ENCODE measurements around the gene DLG2. TPM values are rescaled to one million over a fixed set of nuclear protein-coding genes. Genes with fewer than 3 reads are reported as not detected.
A peak's percentile ranks its signal among the peaks of the same experiment; 100 is the strongest.

Gene DLG2
- total and polyA plus RNA-seq, 4 donors: 0.30 to 5.5 (median 0.68) TPM

DNA sequence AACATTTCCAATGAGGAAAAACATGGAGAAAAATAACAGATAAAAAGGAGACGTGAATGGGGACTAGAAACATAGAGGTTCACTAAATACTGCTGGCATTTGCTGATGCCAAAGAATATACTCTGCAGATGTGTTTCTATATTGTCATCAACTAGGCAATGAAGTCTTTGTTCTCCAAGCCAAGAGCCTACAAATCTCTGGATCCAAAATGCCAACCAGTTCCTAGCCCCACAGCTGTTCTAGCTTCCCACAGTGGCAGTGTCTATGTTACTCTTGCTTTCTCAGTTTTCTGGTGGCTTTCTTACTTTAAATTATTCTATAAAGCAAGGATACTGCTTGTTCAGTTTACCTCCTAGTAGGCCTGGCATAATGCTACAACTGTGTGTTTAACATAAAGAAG lies 1363.1 kb downstream of the DLG2 start:
- Histone ChIP-seq H3K27me3 (ENCODE audit: control insufficient read depth in 4 of 4, insufficient read depth in 4 of 4, low read length in 3 of 4) (no peaks in the 10 kb centered on the region), H3K36me3 (ENCODE audit: control insufficient read depth in 4 of 4, insufficient read depth in 3 of 4, low read depth in 1 of 4, low read length in 3 of 4) (no peaks in the 10 kb centered on the region), H3K27ac (ENCODE audit: low read depth in 1 of 2, low read length in 2 of 2) (no peak overlapping the region), H3K4me1 (ENCODE audit: control insufficient read depth in 4 of 4, insufficient read depth in 4 of 4, low read length in 3 of 4) (peaks cover 0 to 4% (median 1%) of the 10 kb centered on the region in 4 donors), H3K9me3 (ENCODE audit: control insufficient read depth in 4 of 4, low read length in 3 of 4) (no peaks in the 10 kb centered on the region), H3K9ac (ENCODE audit: low read depth in 1 of 2, low read length in 2 of 2) (no peak overlapping the region), H3K4me3 (ENCODE audit: low read depth in 1 of 3, low read length in 3 of 3) (no peak overlapping the region)
- TF ChIP-seq FOXA2 (IDR thresholded peaks at IDR 0.05) (no peak), FOXA1 (IDR thresholded peaks at IDR 0.05) (no peak), RAD21 (IDR thresholded peaks at IDR 0.05) (no peak), HNF4A (conservative IDR thresholded peaks at IDR 0.05) (no peak), YY1 (IDR thresholded peaks at IDR 0.05) (no peak), HNF4G (IDR thresholded peaks at IDR 0.05) (no peak), NR2F2 (IDR thresholded peaks at IDR 0.05) (no peak), JUND (IDR thresholded peaks at IDR 0.05) (no peak), TAF1 (conservative IDR thresholded peaks at IDR 0.05) (no peak), SP1 (IDR thresholded peaks at IDR 0.05) (no peak)
- TF ChIP-seq, protein P1, sequence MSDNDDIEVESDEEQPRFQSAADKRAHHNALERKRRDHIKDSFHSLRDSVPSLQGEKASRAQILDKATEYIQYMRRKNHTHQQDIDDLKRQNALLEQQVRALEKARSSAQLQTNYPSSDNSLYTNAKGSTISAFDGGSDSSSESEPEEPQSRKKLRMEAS (IDR thresholded peaks at IDR 0.05): no peak
- TF ChIP-seq, protein P2, sequence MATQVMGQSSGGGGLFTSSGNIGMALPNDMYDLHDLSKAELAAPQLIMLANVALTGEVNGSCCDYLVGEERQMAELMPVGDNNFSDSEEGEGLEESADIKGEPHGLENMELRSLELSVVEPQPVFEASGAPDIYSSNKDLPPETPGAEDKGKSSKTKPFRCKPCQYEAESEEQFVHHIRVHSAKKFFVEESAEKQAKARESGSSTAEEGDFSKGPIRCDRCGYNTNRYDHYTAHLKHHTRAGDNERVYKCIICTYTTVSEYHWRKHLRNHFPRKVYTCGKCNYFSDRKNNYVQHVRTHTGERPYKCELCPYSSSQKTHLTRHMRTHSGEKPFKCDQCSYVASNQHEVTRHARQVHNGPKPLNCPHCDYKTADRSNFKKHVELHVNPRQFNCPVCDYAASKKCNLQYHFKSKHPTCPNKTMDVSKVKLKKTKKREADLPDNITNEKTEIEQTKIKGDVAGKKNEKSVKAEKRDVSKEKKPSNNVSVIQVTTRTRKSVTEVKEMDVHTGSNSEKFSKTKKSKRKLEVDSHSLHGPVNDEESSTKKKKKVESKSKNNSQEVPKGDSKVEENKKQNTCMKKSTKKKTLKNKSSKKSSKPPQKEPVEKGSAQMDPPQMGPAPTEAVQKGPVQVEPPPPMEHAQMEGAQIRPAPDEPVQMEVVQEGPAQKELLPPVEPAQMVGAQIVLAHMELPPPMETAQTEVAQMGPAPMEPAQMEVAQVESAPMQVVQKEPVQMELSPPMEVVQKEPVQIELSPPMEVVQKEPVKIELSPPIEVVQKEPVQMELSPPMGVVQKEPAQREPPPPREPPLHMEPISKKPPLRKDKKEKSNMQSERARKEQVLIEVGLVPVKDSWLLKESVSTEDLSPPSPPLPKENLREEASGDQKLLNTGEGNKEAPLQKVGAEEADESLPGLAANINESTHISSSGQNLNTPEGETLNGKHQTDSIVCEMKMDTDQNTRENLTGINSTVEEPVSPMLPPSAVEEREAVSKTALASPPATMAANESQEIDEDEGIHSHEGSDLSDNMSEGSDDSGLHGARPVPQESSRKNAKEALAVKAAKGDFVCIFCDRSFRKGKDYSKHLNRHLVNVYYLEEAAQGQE (IDR thresholded peaks at IDR 0.05): no peak
- TF ChIP-seq, protein P3, sequence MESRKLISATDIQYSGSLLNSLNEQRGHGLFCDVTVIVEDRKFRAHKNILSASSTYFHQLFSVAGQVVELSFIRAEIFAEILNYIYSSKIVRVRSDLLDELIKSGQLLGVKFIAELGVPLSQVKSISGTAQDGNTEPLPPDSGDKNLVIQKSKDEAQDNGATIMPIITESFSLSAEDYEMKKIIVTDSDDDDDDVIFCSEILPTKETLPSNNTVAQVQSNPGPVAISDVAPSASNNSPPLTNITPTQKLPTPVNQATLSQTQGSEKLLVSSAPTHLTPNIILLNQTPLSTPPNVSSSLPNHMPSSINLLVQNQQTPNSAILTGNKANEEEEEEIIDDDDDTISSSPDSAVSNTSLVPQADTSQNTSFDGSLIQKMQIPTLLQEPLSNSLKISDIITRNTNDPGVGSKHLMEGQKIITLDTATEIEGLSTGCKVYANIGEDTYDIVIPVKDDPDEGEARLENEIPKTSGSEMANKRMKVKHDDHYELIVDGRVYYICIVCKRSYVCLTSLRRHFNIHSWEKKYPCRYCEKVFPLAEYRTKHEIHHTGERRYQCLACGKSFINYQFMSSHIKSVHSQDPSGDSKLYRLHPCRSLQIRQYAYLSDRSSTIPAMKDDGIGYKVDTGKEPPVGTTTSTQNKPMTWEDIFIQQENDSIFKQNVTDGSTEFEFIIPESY (IDR thresholded peaks at IDR 0.05): no peak
- TF ChIP-seq, protein P4, sequence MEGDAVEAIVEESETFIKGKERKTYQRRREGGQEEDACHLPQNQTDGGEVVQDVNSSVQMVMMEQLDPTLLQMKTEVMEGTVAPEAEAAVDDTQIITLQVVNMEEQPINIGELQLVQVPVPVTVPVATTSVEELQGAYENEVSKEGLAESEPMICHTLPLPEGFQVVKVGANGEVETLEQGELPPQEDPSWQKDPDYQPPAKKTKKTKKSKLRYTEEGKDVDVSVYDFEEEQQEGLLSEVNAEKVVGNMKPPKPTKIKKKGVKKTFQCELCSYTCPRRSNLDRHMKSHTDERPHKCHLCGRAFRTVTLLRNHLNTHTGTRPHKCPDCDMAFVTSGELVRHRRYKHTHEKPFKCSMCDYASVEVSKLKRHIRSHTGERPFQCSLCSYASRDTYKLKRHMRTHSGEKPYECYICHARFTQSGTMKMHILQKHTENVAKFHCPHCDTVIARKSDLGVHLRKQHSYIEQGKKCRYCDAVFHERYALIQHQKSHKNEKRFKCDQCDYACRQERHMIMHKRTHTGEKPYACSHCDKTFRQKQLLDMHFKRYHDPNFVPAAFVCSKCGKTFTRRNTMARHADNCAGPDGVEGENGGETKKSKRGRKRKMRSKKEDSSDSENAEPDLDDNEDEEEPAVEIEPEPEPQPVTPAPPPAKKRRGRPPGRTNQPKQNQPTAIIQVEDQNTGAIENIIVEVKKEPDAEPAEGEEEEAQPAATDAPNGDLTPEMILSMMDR (IDR thresholded peaks at IDR 0.05; ENCODE audit: low read depth, low read length, missing input control): no peak
- no peak for DNase-seq (ENCODE audit: low spot score)
- WGBS: 89% methylated on average over 1 of the region's 1 CpG

DNA sequence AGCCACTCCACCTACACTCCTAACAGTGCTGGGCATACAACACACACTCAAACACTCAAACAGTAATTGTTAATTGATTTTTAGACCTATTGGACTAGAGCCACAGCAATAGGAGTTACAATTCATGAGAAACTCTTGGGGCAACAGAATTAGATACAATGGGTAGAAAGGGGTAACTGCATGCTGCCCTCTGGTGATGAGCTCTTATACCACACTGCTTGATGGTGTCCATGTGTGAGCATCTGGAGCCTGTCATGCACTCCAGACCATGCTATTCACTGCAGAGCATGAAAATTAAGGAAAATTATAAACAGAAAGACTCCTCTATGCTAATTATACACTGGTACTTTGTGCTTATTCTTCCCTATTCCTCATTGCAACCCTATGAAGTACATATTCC lies 1365.4 kb downstream of the DLG2 start:
- Histone ChIP-seq H3K4me3 (ENCODE audit: low read depth in 1 of 3, low read length in 3 of 3) (no peak overlapping the region), H3K9ac (ENCODE audit: low read depth in 1 of 2, low read length in 2 of 2) (no peak overlapping the region), H3K4me1 (ENCODE audit: control insufficient read depth in 4 of 4, insufficient read depth in 4 of 4, low read length in 3 of 4) (peaks cover 0 to 4% (median 1%) of the 10 kb centered on the region in 4 donors), H3K27ac (ENCODE audit: low read depth in 1 of 2, low read length in 2 of 2) (no peak overlapping the region), H3K27me3 (ENCODE audit: control insufficient read depth in 4 of 4, insufficient read depth in 4 of 4, low read length in 3 of 4) (no peaks in the 10 kb centered on the region), H3K36me3 (ENCODE audit: control insufficient read depth in 4 of 4, insufficient read depth in 3 of 4, low read depth in 1 of 4, low read length in 3 of 4) (no peaks in the 10 kb centered on the region), H3K9me3 (ENCODE audit: control insufficient read depth in 4 of 4, low read length in 3 of 4) (no peaks in the 10 kb centered on the region)
- TF ChIP-seq HNF4A (conservative IDR thresholded peaks at IDR 0.05) (peak in 1 of 2 donors; percentile 20), RAD21 (IDR thresholded peaks at IDR 0.05) (peak; percentile 97 to 99), NR2F2 (IDR thresholded peaks at IDR 0.05) (no peak), JUND (IDR thresholded peaks at IDR 0.05) (no peak)
- TF ChIP-seq, protein P4 (IDR thresholded peaks at IDR 0.05; ENCODE audit: low read depth, low read length, missing input control): peak; percentile 82
- TF ChIP-seq, protein P5, sequence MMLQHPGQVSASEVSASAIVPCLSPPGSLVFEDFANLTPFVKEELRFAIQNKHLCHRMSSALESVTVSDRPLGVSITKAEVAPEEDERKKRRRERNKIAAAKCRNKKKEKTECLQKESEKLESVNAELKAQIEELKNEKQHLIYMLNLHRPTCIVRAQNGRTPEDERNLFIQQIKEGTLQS (IDR thresholded peaks at IDR 0.05): no peak
- DNase-seq (ENCODE audit: low spot score): no peak
